ENCODE results near the gene GRID2.
"Not testable (repeated sequence)": the region's sequence is repeated elsewhere in the genome, so short reads cannot be mapped to it uniquely, and the experiment has no call there.

GRID2 gene

GRCh38 chr4:92339676-92340075, 35.9 kb downstream of the GRID2 start:
- CTCF ChIA-PET = no interaction called here
- Mint-ChIP-seq H3K4me3 (no peak overlapping the region), H3K9me3 (no peaks in the 10 kb centered on the region), H3K4me1 (no peaks in the 10 kb centered on the region), H3K27me3 (no peaks in the 10 kb centered on the region), H3K36me3 (no peaks in the 10 kb centered on the region), H3K27ac (no peak overlapping the region)
- DNase-seq = no peak

- DNase-seq = no peak
- CTCF ChIA-PET = no interaction called here
- Mint-ChIP-seq H3K27me3 (no peaks in the 10 kb centered on the region), H3K4me1 (no peaks in the 10 kb centered on the region), H3K36me3 (no peaks in the 10 kb centered on the region), H3K9me3 (no peaks in the 10 kb centered on the region), H3K4me3 (no peak overlapping the region), H3K27ac (no peak overlapping the region)
These were observed 40.5 kb downstream of the GRID2 start for GRCh38 chr4:92344216-92344615.

GRCh38 chr4:92346289-92346688, 42.5 kb downstream of the GRID2 start:
- H3K9me3 Mint-ChIP-seq = no peaks in the 10 kb centered on the region
- no peaks in the 10 kb centered on the region for H3K36me3 Mint-ChIP-seq
- CTCF ChIA-PET = no interaction called here
- no peak overlapping the region for H3K27ac Mint-ChIP-seq
- no peaks in the 10 kb centered on the region for H3K4me1 Mint-ChIP-seq
- DNase-seq = no peak
- H3K4me3 Mint-ChIP-seq = no peak overlapping the region
- no peaks in the 10 kb centered on the region for H3K27me3 Mint-ChIP-seq

GRCh38 chr4:92357966-92358365, 54.2 kb downstream of the GRID2 start:
- Mint-ChIP-seq H3K36me3 (no peaks in the 10 kb centered on the region), H3K4me1 (no peaks in the 10 kb centered on the region), H3K4me3 (no peak overlapping the region), H3K27ac (no peak overlapping the region), H3K27me3 (no peaks in the 10 kb centered on the region), H3K9me3 (peaks cover 3% of the 10 kb centered on the region)
- CTCF ChIA-PET = no interaction called here
- DNase-seq = no peak

- Mint-ChIP-seq H3K27me3 (no peaks in the 10 kb centered on the region), H3K4me3 (no peak overlapping the region), H3K36me3 (no peaks in the 10 kb centered on the region), H3K4me1 (no peaks in the 10 kb centered on the region), H3K9me3 (peaks cover 3% of the 10 kb centered on the region), H3K27ac (no peak overlapping the region)
- no peak for DNase-seq
- CTCF ChIA-PET = no interaction called here
These were observed 55.7 kb downstream of the GRID2 start for GRCh38 chr4:92359491-92359890.

- CTCF ChIA-PET = no interaction called here
- H3K4me3 Mint-ChIP-seq = no peak overlapping the region
- no peaks in the 10 kb centered on the region for H3K4me1 Mint-ChIP-seq
- no peak for DNase-seq
- no peaks in the 10 kb centered on the region for H3K27me3 Mint-ChIP-seq
- no peak overlapping the region for H3K27ac Mint-ChIP-seq
- H3K36me3 Mint-ChIP-seq = no peaks in the 10 kb centered on the region
- no peaks in the 10 kb centered on the region for H3K9me3 Mint-ChIP-seq
These were observed 58.3 kb downstream of the GRID2 start for GRCh38 chr4:92362028-92362427.

GRCh38 chr4:92368653-92369052, 64.9 kb downstream of the GRID2 start:
- no peak for DNase-seq
- Mint-ChIP-seq H3K9me3 (no peaks in the 10 kb centered on the region), H3K4me3 (no peak overlapping the region), H3K27ac (no peak overlapping the region), H3K27me3 (no peaks in the 10 kb centered on the region), H3K36me3 (no peaks in the 10 kb centered on the region), H3K4me1 (no peaks in the 10 kb centered on the region)
- CTCF ChIA-PET = no interaction called here

GRCh38 chr4:92381616-92382015, 77.8 kb downstream of the GRID2 start:
- CTCF ChIA-PET = no interaction called here
- no peak overlapping the region for H3K4me3 Mint-ChIP-seq
- peaks cover 6% of the 10 kb centered on the region for H3K9me3 Mint-ChIP-seq
- H3K27ac Mint-ChIP-seq = no peak overlapping the region
- DNase-seq = no peak
- H3K4me1 Mint-ChIP-seq = no peaks in the 10 kb centered on the region
- H3K27me3 Mint-ChIP-seq = no peaks in the 10 kb centered on the region
- no peaks in the 10 kb centered on the region for H3K36me3 Mint-ChIP-seq

- H3K4me1 Mint-ChIP-seq = no peaks in the 10 kb centered on the region
- H3K36me3 Mint-ChIP-seq = no peaks in the 10 kb centered on the region
- H3K4me3 Mint-ChIP-seq = no peak overlapping the region
- no peak for DNase-seq
- CTCF ChIA-PET = no interaction called here
- H3K27ac Mint-ChIP-seq = no peak overlapping the region
- H3K9me3 Mint-ChIP-seq = peaks cover 3% of the 10 kb centered on the region
- H3K27me3 Mint-ChIP-seq = no peaks in the 10 kb centered on the region
These were observed 78.4 kb downstream of the GRID2 start for GRCh38 chr4:92382128-92382527.

GRCh38 chr4:92387459-92388069, 83.8 kb downstream of the GRID2 start:
- DNase-seq = no peak
- Mint-ChIP-seq H3K4me3 (no peak overlapping the region), H3K27ac (no peak overlapping the region), H3K36me3 (no peaks in the 10 kb centered on the region), H3K4me1 (no peaks in the 10 kb centered on the region), H3K9me3 (no peaks in the 10 kb centered on the region), H3K27me3 (no peaks in the 10 kb centered on the region)
- CTCF ChIA-PET = interaction anchor here (0.6 to 1.5 kb wide), 2 partner anchors 12 to 49 kb away, joined by 3 to 6 read pairs; no protein-coding TSS in a partner anchor

GRCh38 chr4:92399032-92399431, 95.3 kb downstream of the GRID2 start:
- no peak for DNase-seq
- Mint-ChIP-seq H3K4me3 (no peak overlapping the region), H3K27ac (no peak overlapping the region), H3K4me1 (no peaks in the 10 kb centered on the region), H3K36me3 (no peaks in the 10 kb centered on the region), H3K9me3 (no peaks in the 10 kb centered on the region), H3K27me3 (no peaks in the 10 kb centered on the region)
- CTCF ChIA-PET = interaction anchor here (1.6 kb wide), 1 partner anchor 11 kb away, joined by 6 read pairs; no protein-coding TSS in a partner anchor

GRCh38 chr4:92403525-92403924, 99.8 kb downstream of the GRID2 start:
- H3K27me3 Mint-ChIP-seq, DNase-seq, CTCF ChIA-PET, H3K36me3 Mint-ChIP-seq, H3K4me3 Mint-ChIP-seq, H3K9me3 Mint-ChIP-seq, H3K4me1 Mint-ChIP-seq, H3K27ac Mint-ChIP-seq: not testable (repeated sequence)

- no peaks in the 10 kb centered on the region for H3K4me1 Mint-ChIP-seq
- no peak overlapping the region for H3K4me3 Mint-ChIP-seq
- no peaks in the 10 kb centered on the region for H3K36me3 Mint-ChIP-seq
- DNase-seq = no peak
- H3K27ac Mint-ChIP-seq = no peak overlapping the region
- peaks cover 2% of the 10 kb centered on the region for H3K9me3 Mint-ChIP-seq
- no peaks in the 10 kb centered on the region for H3K27me3 Mint-ChIP-seq
- CTCF ChIA-PET = no interaction called here
These were observed 102.7 kb downstream of the GRID2 start for GRCh38 chr4:92406488-92406887.

GRCh38 chr4:92421920-92422319, 118.2 kb downstream of the GRID2 start:
- Mint-ChIP-seq H3K4me1 (no peaks in the 10 kb centered on the region), H3K4me3 (no peak overlapping the region), H3K36me3 (no peaks in the 10 kb centered on the region), H3K27ac (no peak overlapping the region), H3K27me3 (no peaks in the 10 kb centered on the region), H3K9me3 (no peaks in the 10 kb centered on the region)
- CTCF ChIA-PET = no interaction called here
- no peak for DNase-seq

GRCh38 chr4:92433272-92433758, 129.5 kb downstream of the GRID2 start:
- peaks cover 5% of the 10 kb centered on the region for H3K9me3 Mint-ChIP-seq
- CTCF ChIA-PET = no interaction called here
- no peaks in the 10 kb centered on the region for H3K36me3 Mint-ChIP-seq
- no peak overlapping the region for H3K27ac Mint-ChIP-seq
- H3K4me3 Mint-ChIP-seq = no peak overlapping the region
- DNase-seq = no peak
- H3K27me3 Mint-ChIP-seq = no peaks in the 10 kb centered on the region
- no peaks in the 10 kb centered on the region for H3K4me1 Mint-ChIP-seq

- peaks cover 16% of the 10 kb centered on the region for H3K9me3 Mint-ChIP-seq
- H3K4me3 Mint-ChIP-seq, DNase-seq, CTCF ChIA-PET, H3K36me3 Mint-ChIP-seq, H3K4me1 Mint-ChIP-seq, H3K27ac Mint-ChIP-seq, H3K27me3 Mint-ChIP-seq: not testable (repeated sequence)
These were observed 135.0 kb downstream of the GRID2 start for GRCh38 chr4:92438722-92439121.
